Measurements from ENCODE around the gene CRELD2.

The CRELD2 gene

DNA sequence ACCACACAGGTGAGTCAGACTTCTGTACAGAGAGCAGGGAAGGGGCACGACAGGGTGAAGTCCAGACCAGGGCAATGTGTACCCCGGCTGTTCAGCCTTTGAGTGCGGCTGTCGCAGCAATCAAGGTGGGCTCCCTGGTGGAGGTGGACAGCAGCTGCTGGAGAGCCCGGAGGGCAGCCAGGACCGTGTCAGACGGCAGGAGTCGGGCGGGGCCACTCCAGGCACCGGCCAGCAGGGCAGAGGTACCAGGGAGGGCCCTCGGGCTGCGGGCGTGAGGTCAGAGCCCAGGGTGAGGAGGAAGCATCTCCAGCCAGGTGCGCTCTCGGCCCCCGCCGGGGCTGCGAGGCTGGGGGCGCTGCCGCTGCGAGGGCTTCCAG, 41.3 kb downstream of the CRELD2 start:
- DNase-seq = no peak

DNA sequence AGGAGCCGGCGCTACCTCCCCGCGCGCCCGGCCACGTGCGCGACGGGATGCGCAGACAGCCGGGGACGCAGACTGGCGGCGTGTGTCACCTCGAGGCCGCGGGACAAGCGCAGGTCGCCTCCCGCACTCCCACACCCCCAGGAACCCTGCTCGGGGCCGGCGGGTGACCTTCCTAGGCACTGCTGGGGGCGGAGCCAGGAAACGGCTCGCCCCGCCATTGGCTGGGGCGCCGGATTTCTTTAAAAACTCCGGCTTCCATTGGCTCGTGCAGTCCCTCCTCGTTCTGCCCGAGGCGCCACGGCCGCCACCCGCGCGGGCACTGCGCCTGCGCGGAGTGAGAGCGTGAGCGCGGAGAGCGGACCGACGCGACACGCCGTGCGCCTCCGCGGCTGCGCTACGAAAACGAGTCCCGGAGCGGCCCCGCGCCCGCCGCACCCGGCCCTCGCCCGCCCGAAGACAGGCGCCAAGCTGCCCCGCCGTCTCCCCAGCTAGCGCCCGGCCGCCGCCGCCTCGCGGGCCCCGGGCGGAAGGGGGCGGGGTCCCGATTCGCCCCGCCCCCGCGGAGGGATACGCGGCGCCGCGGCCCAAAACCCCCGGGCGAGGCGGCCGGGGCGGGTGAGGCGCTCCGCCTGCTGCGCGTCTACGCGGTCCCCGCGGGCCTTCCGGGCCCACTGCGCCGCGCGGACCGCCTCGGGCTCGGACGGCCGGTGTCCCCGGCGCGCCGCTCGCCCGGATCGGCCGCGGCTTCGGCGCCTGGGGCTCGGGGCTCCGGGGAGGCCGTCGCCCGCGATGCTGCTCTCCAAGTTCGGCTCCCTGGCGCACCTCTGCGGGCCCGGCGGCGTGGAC, 41.9 kb downstream of the CRELD2 start, which contains the start of gene PIM3:
Gene PIM3, plus strand, starts transcription at position 614 of the 846 bp plus-strand sequence. Its CDS starts 176 bp downstream, at position 790.
- peak; percentile 83 for DNase-seq

GRCh38 chr22:49961005-49961600, 42.7 kb downstream of the CRELD2 start:
- no peak for DNase-seq

DNA sequence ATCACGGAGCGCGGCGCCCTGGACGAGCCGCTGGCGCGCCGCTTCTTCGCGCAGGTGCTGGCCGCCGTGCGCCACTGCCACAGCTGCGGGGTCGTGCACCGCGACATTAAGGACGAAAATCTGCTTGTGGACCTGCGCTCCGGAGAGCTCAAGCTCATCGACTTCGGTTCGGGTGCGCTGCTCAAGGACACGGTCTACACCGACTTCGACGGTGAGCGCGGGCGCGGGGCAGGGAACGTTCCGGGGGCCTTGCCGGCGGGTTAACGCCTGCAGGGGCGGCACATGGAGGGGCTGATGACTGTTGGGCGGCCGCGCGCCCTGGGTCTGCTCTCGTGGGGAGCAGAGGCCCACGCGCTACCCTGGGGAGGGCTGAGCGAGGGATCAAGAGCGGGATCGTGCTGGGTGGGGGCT, 43.2 kb downstream of the CRELD2 start:
- no peak for DNase-seq

GRCh38 chr22:49962012-49962750, 43.7 kb downstream of the CRELD2 start:
- DNase-seq = peak; percentile 55

DNA sequence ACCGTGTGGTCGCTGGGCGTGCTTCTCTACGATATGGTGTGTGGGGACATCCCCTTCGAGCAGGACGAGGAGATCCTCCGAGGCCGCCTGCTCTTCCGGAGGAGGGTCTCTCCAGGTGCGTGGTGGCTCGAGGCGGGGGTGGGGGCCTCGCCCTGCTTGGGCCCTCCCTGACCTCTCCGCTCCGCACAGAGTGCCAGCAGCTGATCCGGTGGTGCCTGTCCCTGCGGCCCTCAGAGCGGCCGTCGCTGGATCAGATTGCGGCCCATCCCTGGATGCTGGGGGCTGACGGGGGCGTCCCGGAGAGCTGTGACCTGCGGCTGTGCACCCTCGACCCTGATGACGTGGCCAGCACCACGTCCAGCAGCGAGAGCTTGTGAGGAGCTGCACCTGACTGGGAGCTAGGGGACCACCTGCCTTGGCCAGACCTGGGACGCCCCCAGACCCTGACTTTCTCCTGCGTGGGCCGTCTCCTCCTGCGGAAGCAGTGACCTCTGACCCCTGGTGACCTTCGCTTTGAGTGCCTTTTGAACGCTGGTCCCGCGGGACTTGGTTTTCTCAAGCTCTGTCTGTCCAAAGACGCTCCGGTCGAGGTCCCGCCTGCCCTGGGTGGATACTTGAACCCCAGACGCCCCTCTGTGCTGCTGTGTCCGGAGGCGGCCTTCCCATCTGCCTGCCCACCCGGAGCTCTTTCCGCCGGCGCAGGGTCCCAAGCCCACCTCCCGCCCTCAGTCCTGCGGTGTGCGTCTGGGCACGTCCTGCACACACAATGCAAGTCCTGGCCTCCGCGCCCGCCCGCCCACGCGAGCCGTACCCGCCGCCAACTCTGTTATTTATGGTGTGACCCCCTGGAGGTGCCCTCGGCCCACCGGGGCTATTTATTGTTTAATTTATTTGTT, 44.6 kb downstream of the CRELD2 start:
- no peak for DNase-seq

DNA sequence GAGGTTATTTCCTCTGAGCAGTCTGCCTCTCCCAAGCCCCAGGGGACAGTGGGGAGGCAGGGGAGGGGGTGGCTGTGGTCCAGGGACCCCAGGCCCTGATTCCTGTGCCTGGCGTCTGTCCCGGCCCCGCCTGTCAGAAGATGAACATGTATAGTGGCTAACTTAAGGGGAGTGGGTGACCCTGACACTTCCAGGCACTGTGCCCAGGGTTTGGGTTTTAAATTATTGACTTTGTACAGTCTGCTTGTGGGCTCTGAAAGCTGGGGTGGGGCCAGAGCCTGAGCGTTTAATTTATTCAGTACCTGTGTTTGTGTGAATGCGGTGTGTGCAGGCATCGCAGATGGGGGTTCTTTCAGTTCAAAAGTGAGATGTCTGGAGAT, 45.2 kb downstream of the CRELD2 start:
- no peak for DNase-seq

GRCh38 chr22:49964136-49965090, 46.0 kb downstream of the CRELD2 start:
- no peak for DNase-seq

GRCh38 chr22:49965091-49966040, 46.9 kb downstream of the CRELD2 start:
- DNase-seq = no peak

GRCh38 chr22:49966041-49966773, 47.8 kb downstream of the CRELD2 start:
- DNase-seq = no peak

GRCh38 chr22:49966774-49967705, 48.6 kb downstream of the CRELD2 start:
- no peak for DNase-seq

GRCh38 chr22:49967706-49968208, 49.3 kb downstream of the CRELD2 start:
- no peak for DNase-seq

DNA sequence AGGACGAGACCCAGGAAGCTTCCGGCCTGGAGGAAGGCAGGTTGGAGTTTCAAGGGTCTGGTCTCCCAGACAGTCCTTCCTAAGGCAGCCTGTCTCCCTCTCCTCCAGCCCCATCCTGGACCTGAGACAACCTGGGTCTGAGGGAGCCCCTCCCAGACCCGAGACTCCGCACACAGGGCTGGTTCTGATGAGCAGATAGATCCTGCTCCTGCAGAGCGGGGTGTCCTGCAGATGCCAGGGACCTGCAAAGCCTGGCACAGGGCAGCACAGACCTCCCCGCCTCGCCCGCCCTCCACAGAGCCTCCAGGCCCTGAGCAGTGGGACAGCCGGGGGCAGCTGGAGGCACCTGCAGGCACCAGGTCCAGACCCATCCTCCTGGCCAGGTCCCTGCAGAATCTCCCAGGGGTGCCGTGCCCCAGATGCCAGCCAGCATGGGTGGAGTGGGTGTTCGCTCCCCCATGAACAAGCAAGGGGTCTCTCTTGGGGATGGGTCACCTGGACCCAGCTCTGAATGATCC, 49.9 kb downstream of the CRELD2 start:
- no peak for DNase-seq

DNA sequence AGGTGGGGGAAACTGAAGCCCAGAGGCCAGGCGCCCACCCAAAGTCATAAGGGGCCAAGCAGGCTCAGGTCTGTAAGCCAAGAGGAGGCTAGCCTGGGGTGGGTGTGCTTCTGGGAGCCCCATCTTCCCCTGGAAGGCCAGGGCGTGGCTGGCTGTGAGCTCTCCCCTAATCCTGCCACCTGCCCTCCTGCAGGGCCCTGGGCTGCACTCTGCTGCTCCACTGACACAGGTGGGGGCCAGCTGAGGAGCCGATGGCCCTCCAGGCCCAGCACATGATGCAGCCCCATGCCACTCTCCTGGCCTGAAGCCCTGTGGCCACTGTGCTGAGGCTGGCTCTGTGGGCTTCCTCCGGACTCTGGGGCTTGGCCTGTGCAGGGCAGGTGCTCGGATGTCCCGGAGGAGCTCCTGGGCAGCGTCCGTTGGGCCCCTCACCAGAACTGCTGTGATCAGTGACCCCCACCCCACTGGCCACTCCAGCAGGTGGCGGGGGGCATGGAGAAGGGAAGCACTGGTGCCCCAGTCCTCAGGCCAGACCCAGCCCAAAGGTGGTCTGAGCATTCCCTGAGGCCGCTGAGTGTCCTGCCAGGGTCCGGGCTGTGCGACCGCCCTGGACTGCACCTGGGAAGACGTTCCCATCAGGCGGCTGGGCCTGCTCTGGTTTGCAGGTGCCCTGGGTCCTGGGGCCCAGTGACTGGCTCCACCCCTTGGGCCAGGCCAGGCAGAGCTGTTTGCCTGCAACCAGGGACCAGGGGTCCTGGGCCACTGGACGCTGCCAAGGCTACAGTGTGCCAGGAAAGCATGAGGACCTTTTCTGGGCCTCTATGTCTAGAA, 50.6 kb downstream of the CRELD2 start:
- DNase-seq = no peak

GRCh38 chr22:49969751-49970527, 51.5 kb downstream of the CRELD2 start:
- DNase-seq = no peak
